HG03064 (cell line): ENCODE data around the gene SLC46A1.
"Not testable (repeated sequence)": the region's sequence is repeated elsewhere in the genome, so short reads cannot be mapped to it uniquely, and the experiment has no call there.

Source experiments
- ATAC-seq: cut with Tn5 transposase; IDR thresholded peaks from one replicate; pipeline ENCODE4 v1.9.1; 2021; ENCODE audit warnings: low read depth; ENCODE audit not compliant: unreplicated experiment

The SLC46A1 gene

GRCh38 chr17:28405632-28406472 is at the start of gene SLC46A1:
SLC46A1 (minus strand) TSS chr17:28406212; CDS start chr17:28406114, 98 bp downstream.
- no peak for ATAC-seq

- ATAC-seq: no peak
Observed at GRCh38 chr17:28449859-28450258, 43.8 kb upstream of the SLC46A1 start.

GRCh38 chr17:28447396-28447760 is 41.4 kb upstream of the SLC46A1 start:
- ATAC-seq: no peak

- ATAC-seq: no peak
Observed at GRCh38 chr17:28446716-28447395, 40.8 kb upstream of the SLC46A1 start.

- ATAC-seq: no peak
Observed at GRCh38 chr17:28443901-28444638, 38.1 kb upstream of the SLC46A1 start.

- not testable (repeated sequence) for ATAC-seq
Observed at GRCh38 chr17:28434326-28434725, 28.3 kb upstream of the SLC46A1 start.

GRCh38 chr17:28433721-28434120 is 27.7 kb upstream of the SLC46A1 start:
- ATAC-seq: no peak

- ATAC-seq: not testable (repeated sequence)
Observed at GRCh38 chr17:28427982-28428381, 22.0 kb upstream of the SLC46A1 start.

GRCh38 chr17:28427371-28427770 is 21.4 kb upstream of the SLC46A1 start:
- ATAC-seq: no peak

GRCh38 chr17:28426081-28426519 is 20.1 kb upstream of the SLC46A1 start:
- no peak for ATAC-seq

- no peak for ATAC-seq
Observed at GRCh38 chr17:28425206-28425605, 19.2 kb upstream of the SLC46A1 start.

- no peak for ATAC-seq
Observed at GRCh38 chr17:28421787-28422305, 15.8 kb upstream of the SLC46A1 start.

- ATAC-seq: no peak
Observed at GRCh38 chr17:28416703-28417311, 10.8 kb upstream of the SLC46A1 start.

GRCh38 chr17:28415886-28416285 is 9.9 kb upstream of the SLC46A1 start:
- ATAC-seq: no peak

GRCh38 chr17:28413804-28414203 is 7.8 kb upstream of the SLC46A1 start:
- no peak for ATAC-seq

- ATAC-seq: no peak
Observed at GRCh38 chr17:28412099-28412498, 6.1 kb upstream of the SLC46A1 start.

- no peak for ATAC-seq
Observed at GRCh38 chr17:28407974-28408306, 1.9 kb upstream of the SLC46A1 start.

GRCh38 chr17:28407130-28407973 is 1.3 kb upstream of the SLC46A1 start:
- ATAC-seq: no peak

GRCh38 chr17:28406473-28406814 is 432 bp upstream of the SLC46A1 start:
- no peak for ATAC-seq
